Breast epithelium (tissue), 4 donors: ENCODE results near the gene TATDN2. TPM values are rescaled to one million over a fixed set of nuclear protein-coding genes. Genes with fewer than 3 reads are reported as not detected.

Experiments
- DNase-seq, 2 donors: peaks; one replicate each; pipeline ENCODE4 v3.0.0-alpha.2; 2019; ENCODE audit warnings: low spot score in 2 of 2
- H3K27ac ChIP-seq, 2 donors: fragments of 200-600 bp; sonication (generic) in 1 of 2; one replicate each; pipeline ENCODE4 v1.5.1; 2016 to 2019; ENCODE audit warnings: mild to moderate bottlenecking in 1 of 2
- H3K27me3 ChIP-seq, 2 donors: fragments of 200-600 bp; sonication (generic) in 1 of 2; one replicate each; pipeline versions ENCODE4 v1.5.1 to v1.6.0; 2017 to 2019; ENCODE audit warnings: control low read depth in 1 of 2, mild to moderate bottlenecking in 1 of 2
- H3K36me3 ChIP-seq: fragments of 200-600 bp; one replicate; pipeline ENCODE4 v1.5.1; 2019
- H3K4me1 ChIP-seq, 2 donors: fragments of 200-600 bp; sonication (generic); one replicate each; pipeline ENCODE4 v1.5.1; 2016 to 2019; ENCODE audit warnings: control low read depth in 1 of 2
- H3K4me3 ChIP-seq, 3 donors: fragments of 200-600 bp; sonication (generic); 1 replicate in 2 of 3; 2 replicates in 1 of 3; pipeline ENCODE4 v1.5.1; 2016 to 2019; ENCODE audit warnings: mild to moderate bottlenecking in 3 of 3, moderate library complexity in 2 of 3
- H3K9me3 ChIP-seq, 2 donors: fragments of 200-600 bp; sonication (generic) in 1 of 2; one replicate each; pipeline ENCODE4 v1.5.1; 2016 to 2019; ENCODE audit warnings: control low read depth in 1 of 2
- CTCF ChIP-seq, 3 donors: fragments of 450-650 bp; IDR thresholded peaks; one replicate each; pipeline ENCODE4 v1.5.1; 2016 to 2017; ENCODE audit warnings: antibody characterized with exemption in 3 of 3, mild to moderate bottlenecking in 3 of 3, moderate library complexity in 3 of 3
- POLR2A ChIP-seq: fragments of 450-650 bp; IDR thresholded peaks from one replicate; pipeline ENCODE4 v1.6.1; 2016; ENCODE audit warnings: antibody characterized with exemption, mild to moderate bottlenecking, moderate library complexity
- POLR2AphosphoS5 ChIP-seq, 3 donors: sonication (generic); formaldehyde crosslinking; IDR thresholded peaks; one replicate each; pipeline ENCODE4 v1.6.1; 2017; ENCODE audit warnings: antibody characterized with exemption in 3 of 3
- intact Hi-C: fragments of 100-400 bp; cut with DNase I; formaldehyde crosslinking; loops from one replicate; pipeline ENCODE4 v1.15.1; 2023; ENCODE audit warnings: low total_unique reads
- total RNA-seq, 3 donors: library from RNA; depleted of rRNA; stranded (reverse); fragments of >200 nt; gene quantifications; one replicate each; pipeline ENCODE4 v1.1.0, GENCODE V29; 2016

The TATDN2 gene
- total RNA-seq, 3 donors from 2014 or later = 14.6 to 19.3 (median 18.7) TPM

- no peak overlapping the region for H3K27ac ChIP-seq
- H3K4me1 ChIP-seq = no peaks in the 10 kb centered on the region
- no peaks in the 10 kb centered on the region for H3K27me3 ChIP-seq
- H3K36me3 ChIP-seq = no peaks in the 10 kb centered on the region
- TF ChIP-seq POLR2A (no peak), CTCF (IDR thresholded peaks at IDR 0.05) (no peak), POLR2AphosphoS5 (IDR thresholded peaks at IDR 0.05) (no peak)
- intact Hi-C loops = no loop called here
- H3K4me3 ChIP-seq = no peak overlapping the region
- H3K9me3 ChIP-seq = no peaks in the 10 kb centered on the region
- DNase-seq = no peak
Observed at GRCh38 chr3:10229576-10229975, 18.7 kb upstream of the TATDN2 start.

GRCh38 chr3:10232137-10232536 lies 16.1 kb upstream of the TATDN2 start:
- no peaks in the 10 kb centered on the region for H3K27me3 ChIP-seq
- no peaks in the 10 kb centered on the region for H3K9me3 ChIP-seq
- H3K4me3 ChIP-seq = no peak overlapping the region
- H3K27ac ChIP-seq = no peak overlapping the region
- intact Hi-C loops = no loop called here
- H3K4me1 ChIP-seq = no peaks in the 10 kb centered on the region
- TF ChIP-seq POLR2AphosphoS5 (IDR thresholded peaks at IDR 0.05) = no peak
- TF ChIP-seq CTCF (IDR thresholded peaks at IDR 0.05) = no peak
- TF ChIP-seq POLR2A = no peak
- no peaks in the 10 kb centered on the region for H3K36me3 ChIP-seq
- DNase-seq = no peak

DNA sequence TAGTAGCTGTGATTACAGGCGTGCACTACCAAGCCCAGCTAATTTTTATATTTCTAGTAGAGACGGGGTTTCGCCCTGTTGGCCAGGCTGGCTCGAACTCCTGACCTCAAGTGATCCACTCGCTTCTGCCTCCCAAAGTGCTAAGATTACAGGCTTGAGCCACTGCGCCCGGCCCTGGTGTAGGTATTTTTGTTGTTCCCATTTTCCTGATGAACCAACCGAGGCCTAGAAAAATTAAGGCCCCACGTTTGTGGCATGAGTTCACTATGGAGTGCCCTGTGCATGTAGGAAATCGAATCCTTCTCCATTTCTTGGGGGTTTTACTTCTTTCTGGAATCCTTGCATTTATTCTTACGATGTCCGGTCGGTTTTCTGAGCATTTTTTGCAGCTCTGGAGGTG lies 14.3 kb upstream of the TATDN2 start:
- no peak overlapping the region for H3K27ac ChIP-seq
- no peak overlapping the region for H3K4me3 ChIP-seq
- no peaks in the 10 kb centered on the region for H3K9me3 ChIP-seq
- no peaks in the 10 kb centered on the region for H3K36me3 ChIP-seq
- no peak for TF ChIP-seq POLR2A
- TF ChIP-seq CTCF (IDR thresholded peaks at IDR 0.05) = no peak
- TF ChIP-seq POLR2AphosphoS5 (IDR thresholded peaks at IDR 0.05) = no peak
- intact Hi-C loops = no loop called here
- no peaks in the 10 kb centered on the region for H3K4me1 ChIP-seq
- no peak for DNase-seq
- no peaks in the 10 kb centered on the region for H3K27me3 ChIP-seq

DNA sequence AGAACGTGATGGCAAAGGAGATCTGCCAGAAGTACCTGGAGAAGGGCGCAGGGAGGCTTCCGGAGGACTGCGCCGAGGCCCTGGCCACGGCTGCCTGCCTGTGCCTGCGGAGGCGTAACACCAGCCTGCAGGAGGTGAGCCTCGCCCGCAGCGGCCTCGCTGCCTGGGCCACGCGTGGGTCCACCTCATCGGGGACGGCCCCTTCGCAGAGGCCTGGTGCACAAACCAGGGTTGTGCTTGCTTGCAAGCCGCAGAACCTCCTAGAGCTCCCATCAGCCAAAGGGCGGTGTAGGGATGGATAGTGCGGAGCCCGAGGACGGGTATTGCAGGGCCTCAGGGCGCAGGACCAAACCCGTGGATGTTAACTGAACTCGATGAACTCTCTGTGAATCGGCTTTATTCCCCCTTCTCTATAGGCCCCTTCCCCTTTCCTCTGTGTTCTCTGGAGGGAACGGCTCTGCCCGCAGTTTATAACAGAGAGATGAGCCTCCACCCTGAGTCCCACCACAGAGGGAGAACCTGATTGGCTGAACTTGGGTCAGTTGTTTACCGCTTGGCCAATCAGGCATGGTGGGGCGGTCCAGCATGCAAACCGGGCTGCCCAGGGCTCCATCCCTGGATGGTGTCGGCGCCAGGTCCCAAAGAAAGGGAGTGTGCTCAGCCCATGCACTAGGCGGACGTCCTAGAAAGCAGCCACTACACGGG lies 13.6 kb upstream of the TATDN2 start:
- H3K36me3 ChIP-seq = no peaks in the 10 kb centered on the region
- no peak for DNase-seq
- H3K27ac ChIP-seq = no peak overlapping the region
- intact Hi-C loops = no loop called here
- no peak for TF ChIP-seq POLR2A
- no peak for TF ChIP-seq CTCF (IDR thresholded peaks at IDR 0.05)
- no peak for TF ChIP-seq POLR2AphosphoS5 (IDR thresholded peaks at IDR 0.05)
- H3K27me3 ChIP-seq = no peaks in the 10 kb centered on the region
- H3K4me3 ChIP-seq = no peak overlapping the region
- H3K9me3 ChIP-seq = no peaks in the 10 kb centered on the region
- H3K4me1 ChIP-seq = no peaks in the 10 kb centered on the region

DNA sequence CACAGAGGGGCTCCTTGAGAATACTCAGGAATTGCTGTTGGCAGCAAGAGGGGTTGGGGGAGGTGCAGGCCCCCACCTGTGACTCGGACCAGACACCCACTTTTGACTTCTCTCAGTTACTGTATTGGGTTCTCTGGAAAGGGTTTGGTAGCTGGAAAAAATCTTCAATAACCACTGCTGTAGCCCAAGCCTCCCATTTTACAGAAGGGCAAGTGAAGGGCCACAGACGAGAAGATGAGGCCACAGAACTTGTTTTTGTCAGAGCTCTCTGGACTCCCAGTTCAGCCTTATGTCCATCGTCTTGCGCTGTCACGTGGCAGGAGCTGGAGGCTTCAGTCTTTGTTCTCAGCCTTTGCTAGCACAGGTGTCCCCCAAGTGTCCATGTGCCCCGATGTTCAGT lies 12.7 kb upstream of the TATDN2 start:
- H3K9me3 ChIP-seq = no peaks in the 10 kb centered on the region
- H3K27me3 ChIP-seq = no peaks in the 10 kb centered on the region
- H3K4me3 ChIP-seq = no peak overlapping the region
- H3K27ac ChIP-seq = no peak overlapping the region
- TF ChIP-seq POLR2A = no peak
- TF ChIP-seq POLR2AphosphoS5 (IDR thresholded peaks at IDR 0.05) = no peak
- no peak for TF ChIP-seq CTCF (IDR thresholded peaks at IDR 0.05)
- intact Hi-C loops = no loop called here
- no peak for DNase-seq
- H3K4me1 ChIP-seq = no peaks in the 10 kb centered on the region
- no peaks in the 10 kb centered on the region for H3K36me3 ChIP-seq
